HG03025 (cell line): Measurements from ENCODE around the gene PLCH1.
"Not testable (repeated sequence)": the region's sequence is repeated elsewhere in the genome, so short reads cannot be mapped to it uniquely, and the experiment has no call there.

ENCODE experiments used
- ATAC-seq: cut with Tn5 transposase; IDR thresholded peaks from one replicate; pipeline ENCODE4 v1.9.1; 2021; ENCODE audit warnings: mild to moderate bottlenecking, moderate library complexity; ENCODE audit not compliant: unreplicated experiment, low FRiP score

Gene PLCH1

DNA sequence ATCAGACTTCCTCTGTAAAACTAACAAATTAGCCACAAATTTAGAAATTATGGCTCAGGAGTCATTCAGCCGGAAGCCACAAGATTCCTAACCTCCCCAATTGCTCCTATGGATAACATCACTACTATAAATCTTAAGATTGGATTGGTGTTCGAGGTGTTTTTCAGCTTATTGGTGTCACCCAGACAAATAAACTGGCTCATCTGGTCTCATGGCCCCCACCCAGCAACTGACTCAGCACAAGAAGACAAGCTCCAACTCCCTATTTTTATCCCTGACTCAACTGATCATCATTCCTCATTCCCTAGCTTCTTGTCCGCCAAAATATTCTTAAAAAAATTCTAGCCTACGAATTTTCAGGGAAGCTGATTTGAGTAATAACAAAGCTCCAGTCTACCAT lies 316.3 kb downstream of the PLCH1 start:
- ATAC-seq = no peak

DNA sequence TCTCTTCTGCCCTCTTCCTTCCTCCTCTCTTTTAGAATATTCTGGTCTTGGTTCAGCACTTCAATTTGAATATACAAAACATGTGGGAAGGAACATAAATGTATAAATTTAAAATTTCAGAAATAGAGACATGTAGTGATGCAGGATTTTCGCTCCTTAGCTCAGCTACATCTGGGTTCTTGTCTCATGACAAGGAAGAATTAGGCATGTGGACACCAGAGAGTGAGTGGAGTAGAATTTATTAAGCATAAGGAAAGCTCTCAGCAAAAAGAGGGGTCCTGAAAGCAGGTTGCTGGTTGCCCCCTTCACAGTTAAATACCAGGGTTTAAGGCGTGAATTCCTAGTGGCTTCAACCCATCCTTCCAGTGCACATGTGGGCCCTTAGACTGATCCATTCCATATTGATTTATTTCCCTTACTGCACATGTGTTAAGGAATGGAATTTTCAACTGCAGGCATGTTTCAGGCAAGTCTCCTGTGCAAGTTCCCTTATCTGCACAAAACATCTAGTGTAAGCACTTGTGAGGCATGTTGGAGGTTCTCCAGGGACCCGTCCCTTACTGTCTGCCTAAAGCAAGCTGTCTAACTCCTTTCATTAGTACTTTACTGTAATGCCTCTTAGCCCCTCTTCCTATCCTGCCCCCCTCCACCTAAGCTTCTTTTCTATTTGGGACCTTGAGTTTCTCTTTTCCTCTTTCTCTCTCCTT lies 318.2 kb downstream of the PLCH1 start:
- ATAC-seq = no peak

- no peak for ATAC-seq
These were observed 319.5 kb downstream of the PLCH1 start for GRCh38 chr3:155425396-155425795.

DNA sequence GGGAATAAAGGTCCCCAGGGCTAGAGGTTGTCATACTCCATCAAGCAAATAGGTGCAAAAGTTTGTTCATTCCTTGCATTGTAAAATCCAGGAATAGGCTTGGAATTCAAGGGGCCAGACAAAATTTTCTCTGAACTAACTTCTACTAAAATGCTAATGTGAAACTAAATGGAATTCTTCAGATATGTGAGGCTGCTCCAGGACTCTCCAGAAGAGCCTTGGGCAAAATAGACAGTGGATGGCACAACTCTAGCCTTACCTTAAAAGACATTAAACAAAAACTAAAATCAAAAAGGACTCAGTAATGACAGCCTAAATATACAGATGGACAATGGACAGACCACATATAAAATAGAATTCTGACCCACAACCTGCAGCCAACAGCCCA lies 320.6 kb downstream of the PLCH1 start:
- no peak for ATAC-seq

DNA sequence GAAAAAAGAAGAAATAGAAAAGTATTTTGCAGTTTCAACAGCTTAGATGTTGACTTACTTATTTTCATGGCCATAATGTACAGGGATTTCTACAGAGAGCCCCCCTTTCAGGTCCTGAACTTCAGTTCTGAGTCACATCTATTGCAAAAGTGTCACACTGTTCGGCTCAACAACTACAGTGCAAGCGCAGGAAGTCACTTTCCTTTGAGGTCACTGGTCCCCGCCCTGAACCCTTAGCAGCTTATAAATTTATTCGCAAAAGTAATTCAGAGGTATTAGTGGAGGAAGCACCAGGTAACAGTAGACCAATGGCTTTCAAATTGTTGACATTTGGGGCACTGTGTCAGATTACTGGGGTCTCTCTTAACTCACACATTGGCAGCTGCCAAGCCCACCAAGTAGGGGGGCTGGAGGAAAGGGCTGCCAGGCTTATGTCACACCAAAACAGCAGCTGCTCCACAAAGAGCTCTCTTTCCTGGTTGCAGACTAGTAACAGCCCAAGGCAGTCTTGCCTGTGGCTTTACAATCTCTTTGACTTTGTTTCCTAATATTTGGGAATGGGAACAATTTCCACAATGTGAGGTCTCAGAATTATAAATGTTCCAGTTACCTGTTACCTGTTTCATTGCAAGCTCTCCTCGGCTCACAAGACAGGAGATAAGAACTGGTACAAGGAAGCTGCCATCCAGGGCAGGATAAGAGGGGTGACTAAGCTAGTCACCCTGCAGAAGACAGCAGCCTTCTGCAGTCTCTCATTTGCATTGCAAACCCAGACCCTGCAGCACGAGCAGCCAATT lies 321.1 kb downstream of the PLCH1 start:
- no peak for ATAC-seq

GRCh38 chr3:155420881-155421486 lies 323.9 kb downstream of the PLCH1 start:
- no peak for ATAC-seq

GRCh38 chr3:155420406-155420805 lies 324.5 kb downstream of the PLCH1 start:
- ATAC-seq = no peak

DNA sequence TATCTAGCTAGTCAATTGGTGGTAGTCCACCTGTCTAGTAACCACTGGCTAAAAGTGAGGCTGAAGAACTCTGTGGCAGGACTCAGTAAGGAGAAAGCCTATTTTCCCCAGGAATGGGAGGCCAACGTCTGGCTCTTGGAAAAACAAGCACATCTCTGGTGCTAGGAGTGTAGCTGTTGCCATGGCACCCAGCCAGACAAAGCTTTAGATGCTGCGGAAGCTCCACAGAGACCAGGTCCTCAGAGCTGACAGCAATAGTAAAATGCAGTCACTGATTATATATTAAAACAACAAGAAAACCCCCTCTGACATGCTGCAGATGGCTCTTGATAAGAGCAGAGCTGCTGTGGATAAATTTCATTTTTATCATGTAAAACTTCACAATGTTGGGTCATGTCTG lies 326.5 kb downstream of the PLCH1 start:
- no peak for ATAC-seq

DNA sequence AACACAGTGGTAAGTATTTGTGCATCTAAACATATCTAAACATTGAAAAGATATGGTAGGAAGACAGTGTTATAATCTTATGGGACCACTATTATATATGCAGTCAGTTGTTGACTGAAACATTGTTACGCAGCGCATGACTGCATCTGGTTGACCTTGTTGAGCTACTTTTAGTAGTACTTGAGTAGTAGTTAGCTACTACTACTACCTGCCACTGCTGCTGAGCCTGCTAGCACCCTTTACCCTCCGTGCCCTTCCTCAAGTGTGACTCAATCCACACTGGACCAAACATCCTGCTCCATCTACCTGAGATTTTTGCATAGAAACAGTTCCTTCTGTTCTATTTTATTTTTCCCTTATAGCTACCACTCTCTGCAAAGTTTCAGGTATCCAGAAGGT lies 327.8 kb downstream of the PLCH1 start:
- no peak for ATAC-seq

DNA sequence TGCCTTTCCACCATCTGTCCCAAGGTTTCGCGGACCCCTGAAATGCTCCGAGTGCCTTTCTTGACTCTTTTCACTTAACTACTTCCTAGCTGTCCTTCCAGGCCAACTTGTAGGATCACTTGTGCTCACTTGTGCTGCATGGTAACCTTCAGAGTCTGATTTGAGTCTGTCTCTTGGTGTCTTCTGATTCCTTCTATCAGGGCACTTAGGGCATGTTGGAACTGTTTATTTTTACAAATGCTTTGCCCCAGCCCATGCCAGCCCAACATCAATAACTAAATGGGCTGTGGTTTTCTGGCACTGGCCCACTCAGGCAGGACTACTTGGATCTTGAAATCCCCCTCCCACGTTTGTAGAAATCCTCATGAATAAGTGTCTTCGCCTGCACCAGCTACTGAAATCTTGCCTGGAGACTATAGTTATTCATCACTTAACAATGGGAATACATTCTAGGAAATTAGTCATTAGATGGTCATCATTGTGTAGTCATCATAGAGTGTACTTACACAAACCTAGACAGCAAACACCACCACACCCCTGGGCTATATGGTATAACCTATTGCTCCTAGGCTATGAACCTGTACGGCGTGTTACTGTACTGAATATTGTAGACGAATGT lies 328.3 kb downstream of the PLCH1 start:
- no peak for ATAC-seq

- no peak for ATAC-seq
These were observed 332.0 kb downstream of the PLCH1 start for GRCh38 chr3:155412904-155413303.

DNA sequence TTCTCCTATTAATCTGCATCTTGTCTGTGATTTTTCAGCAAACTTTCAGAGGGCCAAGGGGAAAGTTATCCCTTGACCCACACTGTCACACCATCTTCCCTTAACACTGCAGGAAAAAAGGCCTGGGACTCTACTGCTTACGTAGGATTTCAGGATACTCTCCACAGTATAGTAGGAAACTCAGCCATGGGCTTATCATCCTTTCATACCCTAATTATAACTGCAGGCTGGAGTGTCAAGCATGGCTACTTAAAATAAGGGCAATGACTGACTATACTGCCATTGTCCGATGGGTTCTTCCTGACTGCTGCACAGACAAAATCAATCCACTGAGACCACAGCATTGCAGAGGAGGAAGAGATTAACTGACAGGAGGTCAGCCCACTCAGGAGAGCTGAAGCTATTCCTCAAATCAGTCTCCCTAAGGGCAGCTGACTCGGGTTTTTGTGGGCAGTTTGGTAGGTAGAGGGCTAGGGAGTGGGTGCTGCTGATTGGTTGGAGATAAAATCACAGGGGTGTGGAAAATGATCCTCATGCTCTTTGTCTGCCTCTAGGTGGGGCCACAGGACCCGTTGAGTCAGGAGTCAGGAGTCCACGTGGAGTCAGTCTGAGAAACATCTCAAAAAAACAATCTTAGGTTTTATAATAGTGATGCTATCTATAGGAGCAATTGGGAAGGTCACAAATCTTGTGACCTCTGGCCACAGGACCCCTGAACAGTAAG lies 333.2 kb downstream of the PLCH1 start:
- ATAC-seq = no peak

- no peak for ATAC-seq
These were observed 335.5 kb downstream of the PLCH1 start for GRCh38 chr3:155409336-155409735.

DNA sequence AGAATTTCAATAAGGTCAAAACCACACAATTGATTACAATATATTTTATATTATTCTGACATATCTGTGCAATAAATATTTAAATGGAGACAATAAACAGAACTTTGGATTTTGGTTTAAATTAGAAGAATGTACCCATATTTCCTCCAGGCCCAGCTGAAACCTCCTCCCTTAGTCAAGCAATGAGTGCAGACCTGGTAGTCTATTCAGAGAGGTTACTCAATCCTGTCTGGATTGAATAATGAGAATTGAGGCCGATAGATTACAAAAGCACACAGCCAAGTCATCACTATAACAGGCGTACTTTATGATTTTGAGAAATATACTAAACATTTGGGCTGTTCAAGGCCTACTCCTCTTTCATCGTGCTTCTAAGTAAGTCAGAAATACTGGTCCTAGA lies 336.9 kb downstream of the PLCH1 start:
- ATAC-seq = no peak

DNA sequence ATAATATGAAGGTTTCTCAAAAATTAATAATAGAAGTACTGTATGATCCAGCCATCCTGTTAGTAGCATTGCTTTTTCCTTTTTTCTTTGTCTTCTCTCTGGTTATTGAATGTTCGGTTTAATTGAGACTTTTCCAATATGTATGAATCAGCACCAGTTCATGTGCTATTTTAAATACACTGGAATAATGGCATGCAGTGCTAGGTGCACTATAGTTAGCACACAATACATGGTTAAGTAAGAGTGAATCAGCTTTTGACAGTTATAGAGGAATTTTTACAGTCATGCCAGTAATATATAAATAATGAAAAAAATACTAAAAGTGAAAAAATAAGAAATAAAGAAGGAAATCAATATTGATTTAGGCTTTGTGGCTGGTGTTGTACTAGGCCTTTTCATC lies 337.5 kb downstream of the PLCH1 start:
- ATAC-seq = no peak

DNA sequence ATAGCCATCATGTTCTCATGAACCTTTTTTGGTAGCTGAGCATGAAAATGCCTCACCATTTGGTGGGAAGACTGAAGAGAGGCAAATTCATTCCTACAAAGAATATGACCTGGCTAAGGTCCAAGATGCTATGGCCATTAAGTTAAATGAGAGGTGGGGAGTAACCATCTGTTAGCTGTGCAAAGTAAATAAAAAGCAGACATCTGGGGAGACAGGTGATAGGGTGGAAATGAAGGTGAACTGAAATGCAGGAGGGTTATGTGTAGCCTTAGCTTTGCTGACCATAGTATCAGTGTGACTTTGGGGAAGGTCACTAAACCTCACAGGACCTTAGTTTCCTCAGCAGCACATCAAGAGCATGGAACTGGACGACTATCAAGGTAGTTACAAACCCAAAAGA lies 340.4 kb downstream of the PLCH1 start:
- ATAC-seq = no peak

DNA sequence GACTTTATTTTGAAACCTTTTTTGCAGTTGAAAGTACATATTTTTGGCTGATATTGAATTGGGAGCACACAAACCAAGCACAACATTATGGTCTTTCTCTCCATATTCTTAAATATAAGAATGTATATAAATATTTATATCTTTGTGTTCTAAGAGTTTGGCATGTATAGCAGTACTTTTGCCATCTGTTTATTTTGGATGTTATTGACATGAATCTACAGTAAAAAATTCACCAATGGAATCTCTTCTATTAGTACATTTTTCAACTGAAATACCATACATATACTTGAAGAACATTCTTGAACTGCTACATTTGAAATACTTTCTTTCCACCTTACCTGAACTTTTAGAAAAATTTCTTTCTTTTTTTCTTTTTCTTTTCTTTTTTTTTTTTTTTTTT lies 342.2 kb downstream of the PLCH1 start:
- no peak for ATAC-seq

DNA sequence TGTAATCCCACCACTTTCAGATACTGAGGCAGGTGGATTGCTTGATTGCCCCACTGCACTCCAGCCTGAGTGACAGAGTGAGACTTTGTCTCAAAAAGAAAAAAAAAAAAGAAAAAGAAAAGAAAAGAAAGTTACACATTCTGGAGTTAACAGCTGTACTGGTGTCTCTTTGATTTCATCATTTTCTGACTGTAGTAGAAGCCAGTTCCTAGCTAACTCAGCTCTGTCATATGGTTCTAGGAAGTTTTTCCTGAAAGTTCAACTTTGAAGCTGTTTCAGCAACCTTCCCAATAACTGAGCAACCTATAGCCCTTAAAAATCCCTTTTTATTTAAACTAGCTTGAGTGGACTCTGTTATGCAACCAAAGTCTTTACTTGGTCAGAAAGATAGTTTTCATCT lies 346.8 kb downstream of the PLCH1 start:
- ATAC-seq = no peak

- not testable (repeated sequence) for ATAC-seq
These were observed 350.0 kb downstream of the PLCH1 start for GRCh38 chr3:155394896-155395295.

GRCh38 chr3:155394240-155394639 lies 350.6 kb downstream of the PLCH1 start:
- ATAC-seq = no peak

GRCh38 chr3:155393316-155393715 lies 351.6 kb downstream of the PLCH1 start:
- ATAC-seq = no peak
